Tongue (tissue), 2 donors: ENCODE data around the gene SPTBN1. TPM values are rescaled to one million over a fixed set of nuclear protein-coding genes. Genes with fewer than 3 reads are reported as not detected.

Experiments
- DNase-seq: peaks from one replicate; pipeline ENCODE4 v3.0.0-alpha.2; 2015
- total RNA-seq: library from RNA; depleted of rRNA; stranded (reverse); fragments of >200 nt; gene quantifications from one replicate; pipeline ENCODE4 v1.2.3, GENCODE V29; 2014

Gene SPTBN1
- total RNA-seq, 1 donor from 2014 or later, result 402 TPM

DNA sequence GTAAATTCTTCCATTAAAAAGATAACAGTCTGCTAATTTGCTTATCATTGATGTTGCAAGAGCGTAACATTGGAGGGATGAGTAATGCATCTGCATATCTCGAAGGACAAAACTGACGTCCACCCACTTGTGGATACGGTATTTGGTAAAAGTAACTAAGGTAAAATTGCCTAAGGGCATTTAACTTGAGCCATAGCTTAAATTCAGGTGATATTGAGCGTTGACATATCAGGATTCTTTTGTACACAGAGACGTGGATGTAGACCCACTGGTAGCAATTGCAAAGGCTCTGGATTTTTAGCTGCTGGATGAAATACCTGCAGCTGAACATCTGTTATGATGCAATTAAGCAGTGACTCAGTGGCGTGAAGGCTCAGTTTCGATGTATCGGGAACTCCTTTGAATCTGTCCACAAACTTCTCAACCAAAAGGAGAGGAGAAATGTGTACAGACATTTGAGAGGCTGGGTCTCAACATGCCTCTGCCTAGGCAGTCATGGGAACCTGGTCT lies 119.3 kb downstream of the SPTBN1 start:
- DNase-seq, result no peak

GRCh38 chr2:54577035-54577434 lies 120.9 kb downstream of the SPTBN1 start:
- peak; percentile 41 for DNase-seq

- DNase-seq, result peak; percentile 73
Measured at GRCh38 chr2:54577944-54578647, 122.0 kb downstream of the SPTBN1 start.

- DNase-seq, result no peak
Measured at GRCh38 chr2:54578648-54579045, 122.5 kb downstream of the SPTBN1 start.

DNA sequence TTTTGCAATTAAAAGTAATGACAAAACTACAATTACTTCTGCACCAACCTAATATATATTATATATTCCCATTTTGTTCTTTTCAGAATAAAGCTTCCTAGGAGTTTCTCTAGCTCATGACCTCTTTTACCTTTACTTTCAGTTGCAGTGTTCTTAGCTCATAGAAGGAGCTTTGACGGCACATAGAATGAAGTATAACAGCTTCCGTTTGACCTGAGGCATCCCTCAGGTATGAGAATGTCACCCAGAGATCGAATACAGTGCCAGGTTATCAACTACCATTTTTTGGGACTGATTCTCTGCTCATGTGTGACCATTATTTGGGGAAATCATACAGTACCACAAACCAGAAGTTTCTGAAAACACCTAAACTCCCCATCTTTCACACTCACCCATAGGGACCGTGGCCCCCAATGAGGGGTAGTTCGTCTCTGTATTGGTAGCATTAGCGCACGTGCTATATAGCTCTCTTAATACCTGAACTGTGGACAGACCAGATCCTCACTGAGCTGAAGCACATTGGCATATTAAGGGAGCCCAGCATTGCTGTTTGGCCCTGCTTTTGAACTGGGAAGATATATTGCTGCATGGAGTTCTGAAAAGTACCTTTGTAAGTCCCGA lies 123.0 kb downstream of the SPTBN1 start:
- no peak for DNase-seq

DNA sequence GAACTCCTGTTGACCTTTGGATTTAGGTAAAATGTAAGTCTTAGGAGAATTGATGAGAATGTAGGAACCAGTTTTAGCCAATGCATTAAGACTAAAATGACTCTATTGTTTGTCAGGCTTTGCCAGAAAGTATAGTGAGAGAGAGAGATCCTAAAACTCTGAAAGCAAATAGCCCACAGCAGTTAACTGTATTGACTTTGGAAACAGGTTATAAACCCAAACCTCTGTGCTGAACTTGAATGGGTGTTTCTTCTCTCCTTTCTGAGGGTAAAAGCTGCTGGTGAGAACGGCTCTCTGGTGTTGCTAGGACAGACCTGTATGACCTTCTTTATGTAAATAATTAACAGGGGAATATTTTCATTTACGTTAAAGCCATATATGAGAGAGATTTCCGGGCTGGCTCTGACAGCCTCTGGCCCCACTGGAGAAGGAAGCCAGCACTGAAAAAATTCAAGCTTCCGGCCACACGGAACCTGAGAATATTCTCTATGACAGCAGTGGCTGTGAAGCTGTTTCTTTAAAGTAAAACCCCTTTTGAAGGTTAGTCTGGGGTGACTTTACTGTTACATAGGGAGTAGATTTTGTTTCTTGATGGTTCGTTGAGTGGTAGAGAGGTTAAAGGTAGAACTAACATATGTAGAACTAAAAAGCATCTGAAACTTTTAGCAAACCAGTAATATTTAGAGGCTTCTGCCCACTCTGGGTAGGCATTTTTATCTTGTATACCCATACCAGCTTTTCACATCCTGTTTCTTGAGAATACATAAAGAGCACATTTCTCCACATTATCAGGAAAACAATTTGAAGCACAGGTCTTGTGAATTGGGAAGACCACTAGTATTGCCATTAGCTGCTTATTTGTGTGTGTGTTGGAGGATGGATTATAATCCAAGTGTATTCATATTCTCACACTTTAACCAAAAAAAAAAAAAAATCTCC lies 123.8 kb downstream of the SPTBN1 start:
- DNase-seq, result peak; percentile 53

- DNase-seq, result no peak
Measured at GRCh38 chr2:54581326-54582039, 125.4 kb downstream of the SPTBN1 start.

DNA sequence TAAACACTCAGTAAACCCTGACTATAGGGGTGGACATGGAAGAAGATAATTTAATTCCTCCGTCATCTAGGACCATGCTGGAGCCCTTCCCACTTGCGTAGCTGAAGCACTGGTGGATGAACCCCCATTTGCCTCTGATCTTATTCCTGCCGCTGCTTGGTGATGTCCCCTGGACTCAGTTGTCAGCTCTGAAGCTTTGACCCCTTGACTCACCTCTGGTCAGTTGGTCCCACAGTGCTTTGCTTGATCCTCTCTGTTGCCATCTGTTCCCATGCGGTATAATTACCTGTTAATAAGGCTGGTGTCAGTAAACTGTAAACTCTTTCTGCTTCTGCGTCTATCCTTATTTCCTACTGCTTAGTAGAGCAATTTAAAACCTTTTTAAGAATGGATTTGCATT lies 126.9 kb downstream of the SPTBN1 start:
- DNase-seq, result no peak

- no peak for DNase-seq
Measured at GRCh38 chr2:54584598-54584997, 128.5 kb downstream of the SPTBN1 start.

- DNase-seq, result no peak
Measured at GRCh38 chr2:54585136-54585733, 129.1 kb downstream of the SPTBN1 start.

DNA sequence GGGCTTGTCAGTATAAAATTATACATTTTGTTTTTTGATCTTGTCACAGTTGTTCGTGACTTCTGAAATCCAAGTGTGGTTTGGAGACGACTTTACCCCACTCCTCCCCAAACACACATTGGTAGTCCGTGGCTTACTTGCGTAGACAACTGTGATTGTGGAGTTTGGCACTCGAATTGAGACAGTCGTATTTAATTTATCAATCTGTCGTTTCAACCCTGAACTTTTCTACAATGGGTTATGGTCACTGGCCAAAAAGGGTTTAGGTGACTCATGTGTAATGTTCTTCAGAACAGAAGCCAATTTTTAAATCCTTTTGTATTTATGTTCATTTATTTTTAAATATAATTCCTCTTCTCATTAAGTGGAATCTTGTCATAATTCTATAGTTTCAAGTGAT lies 129.9 kb downstream of the SPTBN1 start:
- no peak for DNase-seq

GRCh38 chr2:54586494-54586893 lies 130.4 kb downstream of the SPTBN1 start:
- no peak for DNase-seq

GRCh38 chr2:54587171-54588016 lies 131.3 kb downstream of the SPTBN1 start:
- DNase-seq, result no peak

DNA sequence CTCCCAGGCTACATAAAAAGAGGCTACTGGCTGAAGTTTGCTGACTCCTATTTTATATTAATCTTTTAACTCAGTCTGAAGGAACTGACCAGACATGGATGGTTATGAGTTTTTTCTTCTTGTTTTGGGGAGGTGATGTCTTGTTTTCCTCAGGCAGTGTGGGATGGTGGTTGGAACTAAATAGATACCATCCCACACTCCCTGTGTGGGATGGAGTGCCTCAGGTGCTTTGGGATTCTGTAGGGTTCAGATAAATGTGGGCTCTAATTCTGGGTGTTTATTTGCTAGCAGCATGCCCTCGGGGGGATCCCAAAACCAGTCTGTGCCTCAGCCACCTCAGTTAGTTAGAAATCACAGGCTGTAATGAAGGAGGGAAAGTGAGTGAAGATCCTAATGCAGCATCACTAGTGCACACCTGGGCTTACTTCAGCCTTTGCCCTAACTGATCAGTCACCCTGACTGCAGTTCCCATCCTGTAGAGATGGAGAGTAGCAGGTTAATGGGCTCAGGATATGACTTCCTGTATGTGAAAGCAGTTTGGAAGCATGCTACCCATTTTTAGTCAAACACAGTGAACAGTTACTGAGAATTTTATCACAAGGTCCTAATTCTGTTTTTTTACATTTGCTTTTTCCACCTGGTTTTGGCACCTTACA lies 132.2 kb downstream of the SPTBN1 start:
- DNase-seq, result no peak

- no peak for DNase-seq
Measured at GRCh38 chr2:54589038-54589339, 132.9 kb downstream of the SPTBN1 start.

GRCh38 chr2:54589340-54590215 lies 133.5 kb downstream of the SPTBN1 start:
- no peak for DNase-seq

DNA sequence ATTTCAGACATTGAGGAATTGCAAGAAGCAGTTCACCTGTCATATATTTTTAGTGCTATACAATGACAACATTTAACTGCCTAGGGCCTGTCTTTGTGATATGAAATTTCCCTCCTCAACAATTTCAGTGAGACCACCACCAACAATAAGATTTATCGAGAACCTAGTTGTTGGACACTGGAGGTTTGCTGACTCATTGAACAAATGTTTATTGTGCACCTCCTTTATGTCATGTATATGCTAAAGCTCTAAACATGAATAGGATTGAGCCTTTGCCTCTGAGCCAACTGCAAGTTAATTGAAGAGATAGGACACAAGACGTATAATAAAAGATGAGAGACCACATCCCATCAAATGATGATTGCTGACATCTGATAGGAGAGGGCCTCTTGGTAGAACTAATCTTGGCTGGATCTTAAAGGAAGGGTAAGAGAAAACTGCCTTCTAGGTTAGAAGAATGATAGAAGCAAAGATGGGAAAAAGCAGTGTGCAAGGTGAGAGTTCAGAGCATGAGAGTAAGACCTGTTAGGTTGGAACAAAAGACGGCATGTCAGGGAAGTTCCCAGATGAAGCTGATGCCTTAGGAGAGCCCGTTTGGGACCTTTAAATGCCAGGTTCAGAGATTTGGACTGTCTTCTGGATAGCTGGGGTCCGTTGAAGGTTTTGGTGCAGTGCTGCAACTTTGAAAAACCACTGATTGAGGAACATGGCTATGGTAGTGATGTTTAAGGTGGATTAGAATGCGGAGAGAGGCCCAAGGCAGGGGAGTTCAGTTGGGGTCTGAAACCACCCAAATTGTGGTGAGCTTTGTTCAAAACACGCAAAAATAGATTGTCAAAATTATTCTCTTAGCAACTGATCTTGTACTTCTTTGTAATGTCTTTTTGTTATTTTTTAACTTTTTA lies 134.3 kb downstream of the SPTBN1 start:
- no peak for DNase-seq

DNA sequence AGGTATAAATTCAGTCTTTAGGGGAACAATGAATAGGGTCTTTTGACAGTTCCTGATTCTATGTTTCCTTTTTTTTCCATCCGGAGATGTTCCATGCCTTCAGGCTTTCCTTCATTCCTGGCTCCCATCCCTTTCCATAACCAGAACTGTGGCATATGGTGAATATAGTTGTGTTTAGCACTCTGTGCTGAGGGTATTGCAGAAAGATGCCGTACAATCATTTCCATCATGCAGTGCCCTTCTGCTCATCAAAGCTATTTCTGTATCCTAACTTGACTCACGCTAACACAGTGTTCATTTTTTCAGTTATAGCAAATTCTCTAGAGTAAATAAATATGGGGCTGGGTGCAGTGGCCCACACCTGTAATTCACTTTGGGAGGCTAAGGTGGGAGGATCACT lies 135.4 kb downstream of the SPTBN1 start:
- DNase-seq, result no peak
